Thyroid gland (tissue), 4 donors: Measurements from ENCODE around the gene RABGAP1.

Experiments used
- CTCF ChIP-seq, 6 experiments: fragments of 200-600 bp in 3 of 6; fragments of 450-650 bp in 3 of 6; sonication (generic) in 3 of 6; IDR thresholded peaks; one replicate each; pipeline ENCODE4 v1.5.1; 2016 to 2019; ENCODE audit warnings: antibody characterized with exemption in 6 of 6, mild to moderate bottlenecking in 2 of 6, inconsistent platforms in 1 of 6, moderate library complexity in 1 of 6
- POLR2A ChIP-seq, 2 donors: fragments of 450-650 bp; IDR thresholded peaks; one replicate each; pipeline ENCODE4 v1.6.1; 2017; ENCODE audit warnings: antibody characterized with exemption in 2 of 2, mild to moderate bottlenecking in 2 of 2, moderate library complexity in 1 of 2

GRCh38 chr9:123131993-123132392 is 191.2 kb downstream of the RABGAP1 start:
- TF ChIP-seq CTCF (IDR thresholded peaks at IDR 0.05) (no peak), POLR2A (IDR thresholded peaks at IDR 0.05) (no peak)
